Peyer's patch (tissue), 4 donors: ENCODE data around the gene DHRS4.

Source experiments
- CTCF ChIP-seq, 6 experiments: fragments of 450-650 bp in 4 of 6; fragments of 200-600 bp in 2 of 6; sonication (generic) in 1 of 6; IDR thresholded peaks; one replicate each; pipeline ENCODE4 v1.5.1; 2017 to 2019; ENCODE audit warnings: antibody characterized with exemption in 6 of 6, mild to moderate bottlenecking in 3 of 6, moderate library complexity in 1 of 6
- POLR2A ChIP-seq, 2 donors: fragments of 450-650 bp; IDR thresholded peaks; one replicate each; pipeline ENCODE4 v1.5.1; 2017; ENCODE audit warnings: antibody characterized with exemption in 2 of 2, mild to moderate bottlenecking in 2 of 2, moderate library complexity in 2 of 2

- TF ChIP-seq POLR2A (IDR thresholded peaks at IDR 0.05) = no peak
- TF ChIP-seq CTCF (IDR thresholded peaks at IDR 0.05) = no peak
Measured at GRCh38 chr14:23935158-23935557, 18.4 kb upstream of the DHRS4 start.
